ENCODE results near the gene DDX27.
A peak's percentile ranks its signal among the peaks of the same experiment; 100 is the strongest.

The DDX27 gene

GRCh38 chr20:49248879-49249665 lies 29.9 kb downstream of the DDX27 start:
- DNase-seq (ENCODE audit: low spot score), result no peak

- DNase-seq (ENCODE audit: low spot score), result no peak
These were observed 33.5 kb downstream of the DDX27 start for GRCh38 chr20:49252556-49253350.

- DNase-seq (ENCODE audit: low spot score), result no peak
These were observed 37.0 kb downstream of the DDX27 start for GRCh38 chr20:49256261-49256660.

GRCh38 chr20:49259284-49259683 lies 40.1 kb downstream of the DDX27 start:
- DNase-seq (ENCODE audit: low spot score), result no peak

- no peak for DNase-seq (ENCODE audit: low spot score)
These were observed 40.6 kb downstream of the DDX27 start for GRCh38 chr20:49259799-49260198.

GRCh38 chr20:49260218-49260617 lies 41.0 kb downstream of the DDX27 start:
- DNase-seq (ENCODE audit: low spot score), result no peak

- no peak for DNase-seq (ENCODE audit: low spot score)
These were observed 42.0 kb downstream of the DDX27 start for GRCh38 chr20:49261173-49261572.

GRCh38 chr20:49262444-49262843 lies 43.2 kb downstream of the DDX27 start:
- no peak for DNase-seq (ENCODE audit: low spot score)

GRCh38 chr20:49267327-49267726 lies 48.1 kb downstream of the DDX27 start:
- no peak for DNase-seq (ENCODE audit: low spot score)

GRCh38 chr20:49268600-49269365 lies 49.6 kb downstream of the DDX27 start:
- no peak for DNase-seq (ENCODE audit: low spot score)

GRCh38 chr20:49270177-49270576 lies 51.0 kb downstream of the DDX27 start:
- DNase-seq (ENCODE audit: low spot score), result no peak

- DNase-seq (ENCODE audit: low spot score), result no peak
These were observed 51.5 kb downstream of the DDX27 start for GRCh38 chr20:49270736-49271135.

- DNase-seq (ENCODE audit: low spot score), result no peak
These were observed 53.4 kb downstream of the DDX27 start for GRCh38 chr20:49272654-49273053.

- DNase-seq (ENCODE audit: low spot score), result no peak
These were observed 54.6 kb downstream of the DDX27 start for GRCh38 chr20:49273696-49274277.

GRCh38 chr20:49275216-49275615 lies 56.0 kb downstream of the DDX27 start:
- no peak for DNase-seq (ENCODE audit: low spot score)

- DNase-seq (ENCODE audit: low spot score), result peak; percentile 61
These were observed 56.4 kb downstream of the DDX27 start for GRCh38 chr20:49275636-49276035.

- peak; percentile 90 for DNase-seq (ENCODE audit: low spot score)
These were observed 57.1 kb downstream of the DDX27 start for GRCh38 chr20:49276161-49276960.

GRCh38 chr20:49276961-49277785 lies 58.0 kb downstream of the DDX27 start:
- peak; percentile 78 for DNase-seq (ENCODE audit: low spot score)

GRCh38 chr20:49277786-49278035 lies 58.5 kb downstream of the DDX27 start:
- no peak for DNase-seq (ENCODE audit: low spot score)

- peak; percentile 99 for DNase-seq (ENCODE audit: low spot score)
These were observed 59.0 kb downstream of the DDX27 start, which contains the start of gene ZNFX1 for GRCh38 chr20:49278036-49278817. Gene ZNFX1, minus strand, starts transcription at chr20:49278057. Its CDS starts 2,218 bp downstream, at chr20:49275839.
